GM18502 (cell line): ENCODE results near the gene ACTG2.
A peak's percentile ranks its signal among the peaks of the same experiment; 100 is the strongest.

Experiments used
- ATAC-seq: cut with Tn5 transposase; IDR thresholded peaks from one replicate; pipeline ENCODE4 v1.9.1; 2021; ENCODE audit warnings: mild to moderate bottlenecking; ENCODE audit not compliant: unreplicated experiment, poor library complexity

Gene ACTG2

GRCh38 chr2:73962798-73963197 is 70.0 kb downstream of the ACTG2 start:
- no peak for ATAC-seq

GRCh38 chr2:73963385-73964120 is 70.7 kb downstream of the ACTG2 start:
- peak; percentile 79 for ATAC-seq

GRCh38 chr2:73964223-73964622 is 71.4 kb downstream of the ACTG2 start:
- ATAC-seq = peak; percentile 17

- no peak for ATAC-seq
Measured at GRCh38 chr2:73965053-73965452, 72.2 kb downstream of the ACTG2 start.

- ATAC-seq = no peak
Measured at GRCh38 chr2:73968357-73968937, 75.6 kb downstream of the ACTG2 start.

- no peak for ATAC-seq
Measured at GRCh38 chr2:73969356-73969755, 76.5 kb downstream of the ACTG2 start.
